ENCODE data around the gene STARD6.
A peak's percentile ranks its signal among the peaks of the same experiment; 100 is the strongest.
"Not testable (repeated sequence)": the region's sequence is repeated elsewhere in the genome, so short reads cannot be mapped to it uniquely, and the experiment has no call there.

The STARD6 gene

DNA sequence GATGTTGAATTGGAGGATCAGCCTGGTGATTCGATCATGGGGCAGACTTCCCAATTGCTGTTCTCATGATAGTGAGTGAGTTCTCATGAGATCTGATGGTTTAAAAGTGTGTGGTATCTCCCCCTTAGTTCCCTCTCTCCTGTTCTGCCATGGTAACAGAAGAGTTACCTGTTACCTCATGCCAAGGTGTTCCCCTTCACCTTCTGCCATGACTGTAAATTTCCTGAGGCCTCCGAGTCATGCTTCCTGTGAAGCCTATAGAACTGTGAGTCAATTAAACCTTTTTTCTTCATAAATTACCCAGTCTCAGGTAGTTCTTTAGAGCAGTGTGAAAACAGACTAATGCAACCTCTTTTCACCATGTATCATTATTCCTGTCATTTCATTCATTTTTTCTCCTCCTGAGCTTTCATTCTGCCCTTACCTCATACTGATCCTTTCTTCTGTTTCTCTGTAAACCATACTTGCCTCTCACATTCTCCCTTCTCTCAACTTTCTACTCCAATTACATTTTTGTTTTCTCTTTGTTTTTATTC is 22.0 kb downstream of the STARD6 start:
- no peak for DNase-seq

- no peak for DNase-seq
These were observed 26.7 kb downstream of the STARD6 start for GRCh38 chr18:54330768-54331548.

DNA sequence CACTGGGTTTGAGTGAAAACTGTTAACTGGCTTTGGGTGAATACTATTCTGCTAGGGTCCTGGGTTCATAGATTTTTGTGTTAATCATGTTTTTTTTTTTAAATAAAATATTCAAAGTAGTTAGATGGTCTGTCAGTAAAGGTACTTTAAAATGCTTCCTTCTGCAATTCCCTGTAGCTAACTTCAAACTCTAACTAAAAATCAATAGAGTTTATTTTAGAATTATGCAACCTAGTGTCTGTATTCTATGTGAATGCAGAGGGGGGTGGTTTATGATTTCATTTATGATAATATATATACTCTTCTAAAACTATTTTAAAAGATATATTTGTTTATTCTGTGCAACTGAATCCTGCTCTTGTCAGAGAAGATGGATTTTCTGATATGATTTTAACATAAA is 27.9 kb downstream of the STARD6 start:
- DNase-seq = no peak

- no peak for DNase-seq
These were observed 29.8 kb downstream of the STARD6 start for GRCh38 chr18:54327818-54328217.

DNA sequence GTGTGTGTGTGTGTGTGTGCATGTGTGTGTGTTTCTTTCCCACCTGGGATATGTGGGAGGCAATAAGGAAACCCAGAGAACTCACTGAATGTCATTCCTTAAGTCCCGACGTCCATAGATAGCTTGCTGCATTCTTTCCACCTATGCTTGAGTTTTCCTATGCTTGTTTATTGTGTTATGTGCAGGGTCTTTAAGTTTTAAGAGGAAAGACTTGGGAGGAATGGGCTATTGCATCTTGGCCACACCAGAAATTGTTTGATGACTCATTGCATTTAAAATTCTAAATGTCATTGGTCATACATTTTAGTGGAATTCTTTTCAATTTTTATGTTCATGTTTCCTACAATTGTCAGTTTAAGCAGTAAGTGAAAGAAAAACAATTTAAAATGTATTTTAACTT is 33.7 kb downstream of the STARD6 start:
- DNase-seq = no peak

DNA sequence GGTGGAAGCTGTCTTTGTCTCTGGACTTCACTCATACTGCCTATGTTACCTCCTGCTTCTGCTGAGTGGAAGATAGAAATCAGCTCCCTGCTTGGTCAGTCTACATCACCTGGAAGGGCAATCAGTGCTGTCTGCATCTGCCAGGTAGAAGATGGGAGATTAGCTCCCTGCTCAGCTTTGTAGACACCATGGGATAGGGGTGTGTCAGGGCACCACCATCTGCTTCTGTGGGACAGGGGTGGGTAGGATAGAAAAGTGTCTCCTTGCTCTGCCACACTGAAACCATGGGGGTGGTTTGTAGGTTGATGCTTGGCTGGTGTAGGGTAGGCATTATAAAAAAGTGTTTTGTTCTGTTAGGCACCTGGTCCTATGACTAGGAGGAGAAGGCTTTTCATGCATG is 34.1 kb downstream of the STARD6 start:
- no peak for DNase-seq

- DNase-seq = no peak
These were observed 41.4 kb downstream of the STARD6 start for GRCh38 chr18:54316071-54316820.

- not testable (repeated sequence) for DNase-seq
These were observed 48.1 kb downstream of the STARD6 start for GRCh38 chr18:54309564-54309963.

GRCh38 chr18:54303408-54303807 is 54.2 kb downstream of the STARD6 start:
- no peak for DNase-seq

GRCh38 chr18:54298991-54299390 is 58.7 kb downstream of the STARD6 start:
- DNase-seq = not testable (repeated sequence)

DNA sequence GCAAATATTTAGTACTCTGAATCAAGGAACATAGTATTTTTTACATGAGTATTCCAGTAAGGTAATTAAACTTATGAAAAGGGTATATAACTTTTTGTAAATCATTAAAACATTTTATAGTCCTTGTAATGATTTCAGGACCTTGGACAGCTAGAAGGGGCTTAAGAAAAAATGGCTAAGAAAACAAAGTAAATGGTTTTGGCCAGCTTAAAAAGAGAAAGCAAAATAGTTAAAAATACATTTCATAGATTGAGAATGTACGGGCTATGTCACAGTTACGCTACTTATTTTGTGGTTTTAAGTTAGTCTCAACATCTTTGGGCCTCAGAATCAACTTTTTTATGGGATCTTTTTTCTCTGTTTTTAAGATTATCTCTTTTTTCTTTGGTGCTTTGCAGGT is 61.6 kb downstream of the STARD6 start:
- DNase-seq = no peak

GRCh38 chr18:54294274-54294673 is 63.4 kb downstream of the STARD6 start:
- DNase-seq = no peak

GRCh38 chr18:54284981-54285785 is 72.5 kb downstream of the STARD6 start:
- DNase-seq = no peak

DNA sequence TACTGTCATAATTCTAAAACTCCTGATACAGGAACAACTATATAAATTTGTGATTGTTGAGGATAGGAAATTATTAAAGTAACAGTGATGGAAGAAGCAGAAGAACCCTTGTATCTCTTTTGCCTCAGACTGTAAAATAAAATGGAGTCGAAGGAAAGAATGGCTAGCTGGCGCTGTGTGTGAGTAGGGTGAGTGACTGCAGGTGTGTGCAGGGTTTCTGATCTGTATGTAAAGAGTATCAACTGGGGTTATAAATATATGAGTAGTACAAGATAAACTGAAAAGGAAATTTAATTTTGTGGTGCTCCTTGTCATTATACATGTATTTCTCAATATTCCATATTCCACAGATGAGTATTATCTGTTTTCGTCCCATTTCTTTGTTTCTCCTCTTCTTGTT is 73.1 kb downstream of the STARD6 start:
- DNase-seq = no peak

- DNase-seq = peak; percentile 1
These were observed 77.5 kb downstream of the STARD6 start for GRCh38 chr18:54280220-54280569.

DNA sequence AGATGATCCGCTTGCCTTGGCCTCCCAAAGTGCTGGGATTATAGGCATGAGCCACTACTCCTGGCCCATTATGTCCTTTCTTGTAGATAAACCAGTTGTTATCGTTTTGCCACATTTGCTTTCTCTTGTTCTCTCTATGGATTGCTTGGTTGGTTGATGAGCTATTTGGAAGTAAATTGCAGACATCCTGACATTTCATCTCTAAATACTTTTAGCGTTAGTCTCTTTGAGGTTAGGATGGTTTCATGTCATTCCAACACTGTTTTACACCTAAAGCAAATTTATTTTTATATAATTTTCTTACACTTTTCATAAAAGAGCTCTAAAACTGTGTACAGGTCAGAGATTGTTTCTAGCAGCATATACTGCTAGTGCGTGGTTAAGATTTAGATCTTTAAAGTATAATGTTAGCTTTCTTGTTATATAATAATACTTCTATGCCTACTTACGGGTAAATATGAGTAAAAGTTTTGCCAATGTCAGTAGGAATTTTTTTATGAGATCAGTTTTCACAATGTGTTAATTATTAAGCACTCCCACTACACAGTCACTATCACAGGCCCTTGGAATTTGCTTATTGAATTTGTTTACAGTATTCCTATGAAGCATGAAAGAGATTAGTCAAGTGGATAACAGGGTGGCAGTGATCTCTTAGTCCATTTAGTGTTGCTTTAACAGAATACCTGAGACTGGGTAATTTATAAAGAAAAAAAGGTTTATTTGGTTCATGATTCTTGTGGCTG is 78.0 kb downstream of the STARD6 start:
- DNase-seq = no peak

- DNase-seq = no peak
These were observed 79.0 kb downstream of the STARD6 start for GRCh38 chr18:54278615-54279014.

- DNase-seq = no peak
These were observed 79.8 kb downstream of the STARD6 start for GRCh38 chr18:54277899-54278298.

Data from NCI-H510A (cell line).